K562 (cell line): ENCODE results near the gene SCYL1. TPM values are rescaled to one million over a fixed set of nuclear protein-coding genes. Genes with fewer than 3 reads are reported as not detected.

ENCODE experiments used
- CBX3 ChIP-seq, 2 experiments: IDR thresholded peaks; 1 replicate in 1 of 2; 2 replicates in 1 of 2; pipeline ENCODE4 v1.6.1; 2012; ENCODE audit warnings: inconsistent platforms in 2 of 2, low read length in 2 of 2, borderline replicate concordance in 1 of 2, control low read depth in 1 of 2
- CCNT2 ChIP-seq: IDR thresholded peaks from 2 replicates; pipeline ENCODE4 v1.6.1; 2011; ENCODE audit warnings: borderline replicate concordance, low read depth, mild to moderate bottlenecking, moderate library complexity, mixed read lengths, low read length; ENCODE audit not compliant: insufficient read length; ENCODE audit errors: extremely low read depth
- CHCHD3 ChIP-seq: fragments of 250-450 bp; sonication (Bioruptor Pico); IDR thresholded peaks from 2 replicates; pipeline ENCODE4 v2.1.2; 2022; ENCODE audit warnings: mild to moderate bottlenecking
- CHD2 ChIP-seq: IDR thresholded peaks from 2 replicates; pipeline ENCODE4 v1.6.1; 2011; ENCODE audit warnings: low read depth, low read length
- ELF1 ChIP-seq: fragments of 200-800 bp; sonication (Bioruptor generic); IDR thresholded peaks from 2 replicates; pipeline ENCODE4 v1.6.1; 2016; ENCODE audit warnings: missing genetic modification characterization, missing compliant biosample characterization
- HDAC1 ChIP-seq, 2 experiments: fragments of 450-650 bp; IDR thresholded peaks; 2 replicates each; pipeline ENCODE4 v1.6.1; 2016 to 2017; ENCODE audit warnings: inconsistent platforms in 1 of 2, mild to moderate bottlenecking in 1 of 2, moderate library complexity in 1 of 2
- MECOM ChIP-seq: fragments of 250-450 bp; sonication (Bioruptor Pico); IDR thresholded peaks from 2 replicates; pipeline ENCODE4 v1.8.0; 2022; ENCODE audit warnings: inconsistent platforms
- MNT ChIP-seq, 2 experiments: fragments of 450-650 bp; conservative IDR thresholded peaks; 2 replicates each; pipeline ENCODE4 v1.6.1; 2017; ENCODE audit warnings: mild to moderate bottlenecking in 2 of 2, moderate library complexity in 2 of 2
- MYBL2 ChIP-seq, 2 experiments: fragments of 450-650 bp in 1 of 2; sonication (generic) in 1 of 2; formaldehyde crosslinking in 1 of 2; IDR thresholded peaks; 2 replicates each; pipeline versions ENCODE4 v1.6.1 to v1.8.1; 2017 to 2022; ENCODE audit warnings: borderline replicate concordance in 1 of 2, inconsistent platforms in 1 of 2, low read depth in 1 of 2, mild to moderate bottlenecking in 1 of 2, missing genetic modification reagents in 1 of 2, moderate library complexity in 1 of 2
- NFIX ChIP-seq: fragments of 250-450 bp; sonication (Bioruptor Pico); IDR thresholded peaks from 2 replicates; pipeline ENCODE4 v1.4.0; 2020; ENCODE audit warnings: low read depth, mild to moderate bottlenecking, moderate library complexity
- NFRKB ChIP-seq: fragments of 450-650 bp; IDR thresholded peaks from 2 replicates; pipeline ENCODE4 v1.6.1; 2016; ENCODE audit warnings: low read depth
- NR2C2 ChIP-seq, 2 experiments: fragments of 200-800 bp in 1 of 2; sonication (Bioruptor generic) in 1 of 2; sonication (generic) in 1 of 2; formaldehyde crosslinking in 1 of 2; IDR thresholded peaks; 2 replicates each; pipeline versions ENCODE4 v1.6.1 to v1.8.0; 2016 to 2022; ENCODE audit warnings: mild to moderate bottlenecking in 1 of 2, missing compliant biosample characterization in 1 of 2, missing genetic modification characterization in 1 of 2, missing genetic modification reagents in 1 of 2
- PCBP2 ChIP-seq: fragments of 200-400 bp; formaldehyde crosslinking; IDR thresholded peaks from 2 replicates; pipeline ENCODE4 v1.6.1; 2018; ENCODE audit warnings: low read length, low read depth, mild to moderate bottlenecking, moderate library complexity; ENCODE audit not compliant: poor library complexity, severe bottlenecking
- PRMT5 ChIP-seq: sonication (generic); formaldehyde crosslinking; IDR thresholded peaks from 2 replicates; pipeline ENCODE4 v1.5.0; 2020; ENCODE audit warnings: missing genetic modification reagents
- RBM22 ChIP-seq: fragments of 200-400 bp; formaldehyde crosslinking; IDR thresholded peaks from 2 replicates; pipeline ENCODE4 v1.6.1; 2018; ENCODE audit warnings: low read length, low read depth; ENCODE audit not compliant: poor library complexity, severe bottlenecking
- TCFL5 ChIP-seq: fragments of 250-450 bp; sonication (Bioruptor Pico); conservative IDR thresholded peaks from 2 replicates; pipeline ENCODE4 v1.6.1; 2021; ENCODE audit warnings: mild to moderate bottlenecking, moderate library complexity, matching md5 sums
- TEAD4 ChIP-seq, 2 experiments: sonication (generic) in 1 of 2; formaldehyde crosslinking in 1 of 2; IDR thresholded peaks; 2 replicates each; pipeline versions ENCODE4 v1.6.1 to v1.8.0; 2012 to 2022; ENCODE audit warnings: borderline replicate concordance in 1 of 2, inconsistent platforms in 1 of 2, low read length in 1 of 2, mild to moderate bottlenecking in 1 of 2, missing genetic modification reagents in 1 of 2
- THRB ChIP-seq: fragments of 450-650 bp; formaldehyde crosslinking; conservative IDR thresholded peaks from 2 replicates; pipeline ENCODE4 v1.4.0; 2022; ENCODE audit warnings: mild to moderate bottlenecking, missing genetic modification characterization
- U2AF1 ChIP-seq: fragments of 200-400 bp; formaldehyde crosslinking; optimal IDR thresholded peaks from 2 replicates; pipeline ENCODE3; 2017; ENCODE audit warnings: mild to moderate bottlenecking, low read depth, low read length, moderate library complexity
- ZC3H11A ChIP-seq: IDR thresholded peaks from 2 replicates; pipeline ENCODE4 v1.6.1; 2012; ENCODE audit warnings: low read depth, low read length, improper control_type of control experiment
- ZNF184 ChIP-seq: sonication (generic); formaldehyde crosslinking; IDR thresholded peaks from 2 replicates; pipeline ENCODE4 v1.5.0; 2020; ENCODE audit warnings: missing genetic modification reagents
- ZNF263 ChIP-seq: sonication (generic); formaldehyde crosslinking; IDR thresholded peaks from 2 replicates; pipeline ENCODE4 v1.8.0; 2022; ENCODE audit warnings: mild to moderate bottlenecking, missing genetic modification reagents, borderline replicate concordance
- ZNF282 ChIP-seq: sonication (generic); formaldehyde crosslinking; IDR thresholded peaks from 2 replicates; pipeline ENCODE4 v1.8.1; 2023; ENCODE audit warnings: missing genetic modification reagents
- ZNF41 ChIP-seq: fragments of 250-450 bp; sonication (Bioruptor Pico); conservative IDR thresholded peaks from 2 replicates; pipeline ENCODE4 v1.4.0; 2020; ENCODE audit warnings: mild to moderate bottlenecking
- ZNF436 ChIP-seq: fragments of 250-450, 450-650 bp; sonication (Bioruptor Pico); formaldehyde crosslinking; IDR thresholded peaks from 2 replicates; pipeline ENCODE4 v1.7.0; 2020; ENCODE audit warnings: mild to moderate bottlenecking
- ZNF79 ChIP-seq: fragments of 250-450 bp; sonication (Bioruptor Pico); IDR thresholded peaks from 2 replicates; pipeline ENCODE4 v1.4.0; 2020; ENCODE audit warnings: low read depth, mild to moderate bottlenecking, moderate library complexity
- polyA plus RNA-seq, 8 experiments: library from polyadenylated mRNA; depleted of rRNA in 4 of 8; stranded (reverse) in 5 of 8; unstranded in 3 of 8; fragments of >200 nt; fragmentation: Nextera tagmentation in 2 of 8; fragmentation: Illumina TruSeq in 1 of 8; extraction: Ambion mirVana in 2 of 8; extraction: Trizol in 1 of 8; gene quantifications; 2 replicates each; pipeline versions ENCODE4 v1.2.1 to v1.2.3, GENCODE V29; 2011 to 2014; ENCODE audit warnings: inconsistent platforms in 1 of 8, missing spikeins in 1 of 8
- total RNA-seq, 7 experiments: library from RNA; depleted of rRNA in 6 of 7; stranded (reverse); fragments of >200 nt in 6 of 7; fragmentation: Illumina TruSeq in 2 of 7; extraction: Trizol in 2 of 7; gene quantifications; 2 replicates each; pipeline versions ENCODE4 v1.2.1 to v1.2.3, GENCODE V29; 2011 to 2021; ENCODE audit warnings: low replicate concordance in 1 of 7

Gene SCYL1
- total and polyA plus RNA-seq, 9 of the 15 experiments (the other 6 are each of a cell fraction or from before 2014, with no cell fraction given), result 1.9 to 145 (median 57.6) TPM

GRCh38 chr11:65501186-65501471 lies 23.8 kb upstream of the SCYL1 start (continued):
- TF ChIP-seq PCBP2 (no peak), MECOM (CRISPR knock-in tag) (no peak), ELF1 (no peak), RBM22 (peak; percentile 75), ZNF79 (CRISPR knock-in tag) (no peak), NFIX (CRISPR knock-in tag) (no peak), CBX3 (IDR thresholded peaks at IDR 0.05; ENCODE audit: borderline replicate concordance in 1 of 2, low read length in 2 of 2) (no peak), HDAC1 (IDR thresholded peaks at IDR 0.05) (peak in 1 of 2 experiments; percentile 10; a peak in 1 of 4 replicates), ZC3H11A (no peak), CHCHD3 (CRISPR knock-in tag) (no peak), TEAD4 (IDR thresholded peaks at IDR 0.05; ENCODE audit: low read length) (peak; percentile 21; the same call in 1 of the 2 replicates), TEAD4 (CRISPR knock-in tag; IDR thresholded peaks at IDR 0.05; ENCODE audit: borderline replicate concordance) (no peak), ZNF282 (CRISPR knock-in tag) (no peak), PRMT5 (no peak), THRB (peak; percentile 81; the same call in 1 of the 2 replicates), ZNF263 (CRISPR knock-in tag) (no peak), MYBL2 (IDR thresholded peaks at IDR 0.05; ENCODE audit: low read depth) (no peak), MYBL2 (CRISPR knock-in tag; IDR thresholded peaks at IDR 0.05; ENCODE audit: borderline replicate concordance) (no peak), TCFL5 (0 out of 2 replicates have a peak, but pooled peaks have one; percentile 23), CCNT2 (no peak), U2AF1 (peak; percentile 71), ZNF436 (CRISPR knock-in tag) (no peak), ZNF184 (CRISPR knock-in tag) (no peak), ZNF41 (CRISPR knock-in tag) (0 out of 2 replicates have a peak, but pooled peaks have one; percentile 19), NFRKB (no peak), NR2C2 (CRISPR knock-in tag; IDR thresholded peaks at IDR 0.05) (no peak), NR2C2 (tag; IDR thresholded peaks at IDR 0.05) (no peak), CHD2 (no peak), MNT (conservative IDR thresholded peaks at IDR 0.05) (peak in 1 of 2 experiments; percentile 21; a peak in 1 of 4 replicates)
